ENCODE measurements around the gene PHLDA2. TPM values are rescaled to one million over a fixed set of nuclear protein-coding genes. Genes with fewer than 3 reads are reported as not detected.

PHLDA2 gene
- total and polyA plus RNA-seq, 9 of the 15 experiments (the other 6 are each of a cell fraction or from before 2014, with no cell fraction given) = 0.43 to 42.4 (median 4.7) TPM

- Histone ChIP-seq H3K4me2 (ENCODE audit: insufficient read depth, low read length) (no peak overlapping the region), H3K79me2 (ENCODE audit: control insufficient read depth, insufficient read depth, low read length) (peaks cover 6% of the 10 kb centered on the region; the same call in 2 of the 3 replicates), H3K4me1 (replicated peaks in 1 of 2; ENCODE audit: control insufficient read depth in 2 of 2, insufficient read depth in 2 of 2, low read length in 2 of 2) (peaks cover 0 to 9% of the 10 kb centered on the region in 2 experiments; a peak in 2 of 5 replicates), H3K4me3 (no peak overlapping the region), H3K9ac (ENCODE audit: insufficient read depth in 1 of 2, low read depth in 2 of 2, low read length in 2 of 2) (0 out of 4 replicates have a peak overlapping the region, but pooled peaks of 1 of the 2 experiments have one; percentile 41), H4K20me1 (replicated peaks; ENCODE audit: control insufficient read depth, insufficient read depth, low read length) (peaks cover 14% of the 10 kb centered on the region; the same call in 1 of the 2 replicates), H3K9me1 (ENCODE audit: control insufficient read depth, insufficient read depth, low read length) (peaks cover 3% of the 10 kb centered on the region), H2AFZ (ENCODE audit: low read depth, low read length) (no peak overlapping the region), H3K36me3 (ENCODE audit: control insufficient read depth, insufficient read depth, low read length) (peaks cover 99% of the 10 kb centered on the region), H3K27me3 (ENCODE audit: control insufficient read depth in 2 of 2, insufficient read depth in 2 of 2, low read length in 2 of 2) (no peaks in the 10 kb centered on the region), H3K9me3 (replicated peaks; ENCODE audit: control insufficient read depth, insufficient read depth, low read depth, low read length) (no peaks in the 10 kb centered on the region), H3K27ac (ENCODE audit: extremely low read depth, low read depth, low read length) (peak overlapping the region; percentile 29; the same call in 2 of the 3 replicates)
- 80% methylated on average over 9 of the region's 9 CpGs for WGBS (ENCODE audit: insufficient coverage, low coverage, missing lambda C conversion rate)
- in situ Hi-C loops (cut with MboI) (no loop called here), intact Hi-C loops (cut with micrococcal nuclease) (no loop called here)
- peak; percentile 48 for FAIRE-seq
- TF ChIP-seq MAFG (tag; conservative IDR thresholded peaks at IDR 0.05) (peak; percentile 38; the same call in 1 of the 2 replicates), SIN3A (IDR thresholded peaks at IDR 0.05; ENCODE audit: borderline replicate concordance in 2 of 2, control insufficient read depth in 1 of 2, low read depth in 2 of 2, low read length in 2 of 2) (no peak), ZNF274 (IDR thresholded peaks at IDR 0.05; ENCODE audit: borderline replicate concordance, low read depth, low read length) (no peak), NFE2 (IDR thresholded peaks at IDR 0.05; ENCODE audit: low read depth) (peak; percentile 56), ZNF639 (CRISPR knock-in tag; conservative IDR thresholded peaks at IDR 0.05 in 1 of 2, IDR thresholded peaks at IDR 0.05 in 1 of 2) (0 out of 4 replicates have a peak, but pooled peaks of 1 of the 2 experiments have one; percentile 33), FOSL1 (tag; conservative IDR thresholded peaks at IDR 0.05) (peak; percentile 88), JUND (IDR thresholded peaks at IDR 0.05; ENCODE audit: borderline replicate concordance, low read depth, low read length) (peak; percentile 67; the same call in 1 of the 2 replicates), JUND (tag; IDR thresholded peaks at IDR 0.05; ENCODE audit: borderline replicate concordance, low read depth, low read length) (no peak; the same call in 2 of the 3 replicates), SRF (CRISPR knock-in tag; IDR thresholded peaks at IDR 0.05) (peak in 1 of 2 experiments; percentile 65; a peak in 1 of 4 replicates), ATF3 (IDR thresholded peaks at IDR 0.05) (peak; percentile 55), ATF3 (CRISPR knock-in tag; conservative IDR thresholded peaks at IDR 0.05) (no peak), ZBTB26 (CRISPR knock-in tag; IDR thresholded peaks at IDR 0.05) (no peak)
- ChIA-PET CTCF (ENCODE audit: low intra/inter-chr PET ratio) (no interaction called here), POLR2A (interaction anchor here (0.5 to 4.0 kb wide), 3 partner anchors 9 to 153 kb away, joined by 4 to 33 read pairs (median 5); no protein-coding TSS in a partner anchor)
- no peak for DNase-seq (ENCODE audit: extremely low read depth in 1 of 4, low spot score in 3 of 4)
- ATAC-seq = no peak
- BruUV-seq (replicated peaks) = no TSS peak
Measured at GRCh38 chr11:2951231-2952110, 22.3 kb upstream of the PHLDA2 start.

Data from K562 (cell line).